SK-N-SH treated with all-trans-retinoic acid at 6 μM for 48 hours (cell line): ENCODE data around the gene SLC10A3.

Source experiments
- ATAC-seq: fragments of 200-7000 bp; cut with Tn5 transposase; 3 replicates; pipeline ENCODE4 v1.9.1; 2020; ENCODE audit warnings: mild to moderate bottlenecking, moderate library complexity
- ARNTL ChIP-seq: fragments of 450-650 bp; formaldehyde crosslinking; IDR thresholded peaks from 2 replicates; pipeline ENCODE4 v1.5.0; 2020; ENCODE audit warnings: low read depth, mild to moderate bottlenecking, moderate library complexity, borderline replicate concordance
- BACH2 ChIP-seq: fragments of 250-450 bp; sonication (Bioruptor Pico); IDR thresholded peaks from 2 replicates; pipeline ENCODE4 v1.9.0; 2021; ENCODE audit warnings: mild to moderate bottlenecking, borderline replicate concordance
- CREB5 ChIP-seq: fragments of 250-450 bp; sonication (Bioruptor Pico); IDR thresholded peaks from 2 replicates; pipeline ENCODE4 v1.5.1; 2020; ENCODE audit warnings: low read depth, mild to moderate bottlenecking, moderate library complexity
- CSDC2 ChIP-seq: fragments of 250-450 bp; sonication (Bioruptor Pico); IDR thresholded peaks from 2 replicates; pipeline ENCODE4 v1.5.0; 2020; ENCODE audit warnings: mild to moderate bottlenecking, moderate library complexity
- CSRNP3 ChIP-seq: fragments of 250-450 bp; sonication (Bioruptor Pico); IDR thresholded peaks from 2 replicates; pipeline ENCODE4 v1.5.1; 2021; ENCODE audit warnings: mild to moderate bottlenecking, moderate library complexity
- GLIS3 ChIP-seq: fragments of 250-450 bp; sonication (Bioruptor Pico); IDR thresholded peaks from 2 replicates; pipeline ENCODE4 v1.5.0; 2020; ENCODE audit warnings: mild to moderate bottlenecking, moderate library complexity
- ISL1 ChIP-seq: fragments of 250-450 bp; sonication (Bioruptor Pico); IDR thresholded peaks from 2 replicates; pipeline ENCODE4 v2.1.2; 2022; ENCODE audit warnings: mild to moderate bottlenecking, moderate library complexity
- OSR1 ChIP-seq: fragments of 250-450 bp; sonication (Bioruptor Pico); IDR thresholded peaks from 2 replicates; pipeline ENCODE4 v1.8.0; 2022; ENCODE audit warnings: moderate library complexity, mild to moderate bottlenecking, inconsistent platforms
- PATZ1 ChIP-seq: fragments of 250-450 bp; sonication (Bioruptor Pico); IDR thresholded peaks from 2 replicates; pipeline ENCODE4 v1.8.0; 2020; ENCODE audit warnings: mild to moderate bottlenecking, moderate library complexity, borderline replicate concordance
- POU6F1 ChIP-seq: fragments of 250-450 bp; sonication (Bioruptor Pico); IDR thresholded peaks from 2 replicates; pipeline ENCODE4 v1.8.0; 2021; ENCODE audit warnings: low read depth, mild to moderate bottlenecking, moderate library complexity, borderline replicate concordance
- PPARA ChIP-seq: fragments of 250-450 bp; sonication (Bioruptor Pico); IDR thresholded peaks from 2 replicates; pipeline ENCODE4 v1.5.0; 2020; ENCODE audit warnings: mild to moderate bottlenecking, borderline replicate concordance
- RARB ChIP-seq: fragments of 250-450 bp; sonication (Bioruptor Pico); IDR thresholded peaks from 2 replicates; pipeline ENCODE4 v1.8.0; 2021; ENCODE audit warnings: mild to moderate bottlenecking, moderate library complexity
- SNAI2 ChIP-seq: fragments of 250-450 bp; sonication (Bioruptor Pico); IDR thresholded peaks from 2 replicates; pipeline ENCODE4 v1.5.0; 2020; ENCODE audit warnings: mild to moderate bottlenecking, moderate library complexity
- TCF4 ChIP-seq: fragments of 250-450 bp; sonication (Bioruptor Pico); IDR thresholded peaks from 2 replicates; pipeline ENCODE4 v1.8.0; 2021; ENCODE audit warnings: mild to moderate bottlenecking, moderate library complexity, borderline replicate concordance
- TOX ChIP-seq: fragments of 250-450 bp; sonication (Bioruptor Pico); IDR thresholded peaks from 2 replicates; pipeline ENCODE4 v1.8.0; 2021; ENCODE audit warnings: mild to moderate bottlenecking, moderate library complexity, borderline replicate concordance
- TSHZ2 ChIP-seq: fragments of 250-450 bp; sonication (Bioruptor Pico); IDR thresholded peaks from 2 replicates; pipeline ENCODE4 v1.5.0; 2020; ENCODE audit warnings: mild to moderate bottlenecking, moderate library complexity
- ZC3H10 ChIP-seq: fragments of 250-450 bp; sonication (Bioruptor Pico); IDR thresholded peaks from 2 replicates; pipeline ENCODE4 v1.5.1; 2021; ENCODE audit warnings: mild to moderate bottlenecking, moderate library complexity
- ZFP3 ChIP-seq: fragments of 250-450 bp; sonication (Bioruptor Pico); IDR thresholded peaks from 2 replicates; pipeline ENCODE4 v1.5.0; 2020; ENCODE audit warnings: mild to moderate bottlenecking, moderate library complexity
- ZFP30 ChIP-seq: fragments of 450-650 bp; formaldehyde crosslinking; IDR thresholded peaks from 2 replicates; pipeline ENCODE4 v1.5.0; 2022; ENCODE audit warnings: mild to moderate bottlenecking, moderate library complexity
- ZNF70 ChIP-seq: fragments of 450-650 bp; formaldehyde crosslinking; IDR thresholded peaks from 2 replicates; pipeline ENCODE4 v1.5.0; 2020; ENCODE audit warnings: mild to moderate bottlenecking, moderate library complexity
- ZNF8 ChIP-seq: fragments of 450-650 bp; formaldehyde crosslinking; IDR thresholded peaks from 2 replicates; pipeline ENCODE4 v1.5.0; 2020; ENCODE audit warnings: mild to moderate bottlenecking, moderate library complexity

Gene SLC10A3

GRCh38 chrX:154534526-154535322 is 44.3 kb upstream of the SLC10A3 start:
- peak; percentile 89 for ATAC-seq

GRCh38 chrX:154532690-154533089 is 42.3 kb upstream of the SLC10A3 start:
- TF ChIP-seq BACH2 (CRISPR knock-in tag), result no peak
- TF ChIP-seq RARB, result no peak
- TF ChIP-seq CREB5, result no peak
- no peak for TF ChIP-seq ARNTL (CRISPR knock-in tag)
- TF ChIP-seq PPARA (CRISPR knock-in tag), result no peak
- no peak for TF ChIP-seq ISL1 (CRISPR knock-in tag)
- no peak for TF ChIP-seq ZNF70 (CRISPR knock-in tag)
- no peak for TF ChIP-seq OSR1 (CRISPR knock-in tag)
- TF ChIP-seq ZNF8, result no peak
- no peak for TF ChIP-seq TSHZ2 (CRISPR knock-in tag)
- no peak for TF ChIP-seq ZFP30 (CRISPR knock-in tag)
- no peak for TF ChIP-seq CSDC2 (CRISPR knock-in tag)
- TF ChIP-seq ZFP3 (CRISPR knock-in tag), result no peak
- no peak for TF ChIP-seq GLIS3
- no peak for TF ChIP-seq CSRNP3
- TF ChIP-seq POU6F1 (CRISPR knock-in tag), result no peak
- TF ChIP-seq TCF4 (CRISPR knock-in tag), result no peak
- TF ChIP-seq, all 23 proteins: peak for 0
- ATAC-seq, result no peak

More at GRCh38 chrX:154534526-154535322, 44.3 kb upstream of the SLC10A3 start:
- no peak for TF ChIP-seq TOX (CRISPR knock-in tag)
- TF ChIP-seq RARB, result no peak
- TF ChIP-seq SNAI2 (CRISPR knock-in tag), result no peak
- no peak for TF ChIP-seq CREB5
- TF ChIP-seq ISL1 (CRISPR knock-in tag), result no peak
- no peak for TF ChIP-seq ZC3H10 (CRISPR knock-in tag)
- no peak for TF ChIP-seq PATZ1
- TF ChIP-seq PPARA (CRISPR knock-in tag), result no peak
- no peak for TF ChIP-seq CSDC2 (CRISPR knock-in tag)
